IMR-90 (cell line): Measurements from ENCODE around the gene F12. TPM values are rescaled to one million over a fixed set of nuclear protein-coding genes. Genes with fewer than 3 reads are reported as not detected.

Experiments used
- ATAC-seq: fragments of 200-7000 bp; cut with Tn5 transposase; 2 replicates; pipeline ENCODE4 v1.9.1; 2020; ENCODE audit warnings: low read depth, mild to moderate bottlenecking, moderate library complexity
- BruUV-seq: library from RNA; stranded (reverse); fragments of 400-500 nt; replicated peaks from 2 replicates; lab custom pipeline; 2021; lab: Mats Ljungman, UMichigan
- CTCF ChIA-PET: fragments of 300-600 bp; formaldehyde crosslinking; extraction: SDS; loops from one replicate; lab custom pipeline; 2021; ENCODE audit warnings: antibody characterized with exemption; lab: Yijun Ruan, JAX
- POLR2A ChIA-PET: fragments of 300-600 bp; sonication (Branson Sonifier 250); formaldehyde crosslinking; loops from one replicate; lab custom pipeline; 2022; ENCODE audit warnings: antibody characterized with exemption; ENCODE audit not compliant: unreplicated experiment; lab: Charles Lee
- DNase-seq: peaks from one replicate; pipeline ENCODE4 v3.0.0; 2013
- H2AFZ ChIP-seq: replicated peaks from 2 replicates; pipeline ENCODE3; 2013; ENCODE audit warnings: low read length, mild to moderate bottlenecking; ENCODE audit not compliant: poor library complexity
- H2AK5ac ChIP-seq: 2 replicates; pipeline ENCODE4 v1.6.1; 2013; ENCODE audit warnings: low read depth, low read length, inconsistent platforms
- H2AK9ac ChIP-seq: replicated peaks from 2 replicates; pipeline ENCODE3; 2013; ENCODE audit warnings: mild to moderate bottlenecking, low read depth, low read length, moderate library complexity; ENCODE audit not compliant: poor library complexity
- H2BK120ac ChIP-seq: 2 replicates; pipeline ENCODE4 v1.6.1; 2013; ENCODE audit warnings: low read depth, low read length, inconsistent platforms
- H2BK15ac ChIP-seq: 3 replicates; pipeline ENCODE4 v1.6.1; 2013; ENCODE audit warnings: low read depth, low read length, inconsistent platforms
- H2BK20ac ChIP-seq: 2 replicates; pipeline ENCODE4 v1.6.1; 2013; ENCODE audit warnings: low read depth, mild to moderate bottlenecking, inconsistent platforms, low read length, moderate library complexity
- H2BK5ac ChIP-seq: 2 replicates; pipeline ENCODE4 v1.6.1; 2013; ENCODE audit warnings: mild to moderate bottlenecking, low read depth, low read length, inconsistent platforms; ENCODE audit not compliant: poor library complexity, severe bottlenecking
- H3K14ac ChIP-seq: replicated peaks from 2 replicates; pipeline ENCODE4 v1.6.1; 2013; ENCODE audit warnings: low read depth, low read length, inconsistent platforms
- H3K18ac ChIP-seq: 2 replicates; pipeline ENCODE4 v1.6.1; 2013; ENCODE audit warnings: low read depth, low read length, control low read depth
- H3K23ac ChIP-seq: 2 replicates; pipeline ENCODE4 v1.6.1; 2013; ENCODE audit warnings: low read depth, low read length, inconsistent platforms
- H3K27ac ChIP-seq: 2 replicates; pipeline ENCODE4 v1.5.1; 2013; ENCODE audit warnings: mild to moderate bottlenecking, control low read depth, low read length; ENCODE audit not compliant: insufficient read depth
- H3K27me3 ChIP-seq: 2 replicates; pipeline ENCODE4 v1.6.1; 2013; ENCODE audit warnings: low read length; ENCODE audit not compliant: control insufficient read depth, insufficient read depth
- H3K36me3 ChIP-seq: 2 replicates; pipeline ENCODE4 v1.6.1; 2013; ENCODE audit warnings: low read length, mixed read lengths; ENCODE audit not compliant: control insufficient read depth, insufficient read depth
- H3K4ac ChIP-seq: 2 replicates; pipeline ENCODE4 v1.6.1; 2013; ENCODE audit warnings: low read depth, low read length, inconsistent platforms
- H3K4me1 ChIP-seq: 2 replicates; pipeline ENCODE4 v1.6.1; 2013; ENCODE audit warnings: low read length, mixed read lengths; ENCODE audit not compliant: control insufficient read depth, insufficient read depth
- H3K4me2 ChIP-seq: 2 replicates; pipeline ENCODE4 v1.6.1; 2013; ENCODE audit warnings: low read depth, mild to moderate bottlenecking, control low read depth, low read length, moderate library complexity
- H3K4me3 ChIP-seq: 2 replicates; pipeline ENCODE4 v1.5.1; 2013; ENCODE audit warnings: low read depth, mild to moderate bottlenecking, control low read depth, low read length, moderate library complexity; ENCODE audit not compliant: insufficient read depth
- H3K56ac ChIP-seq: 2 replicates; pipeline ENCODE4 v1.6.1; 2013; ENCODE audit warnings: low read length, inconsistent platforms; ENCODE audit not compliant: insufficient read depth; ENCODE audit errors: extremely low read depth
- H3K79me1 ChIP-seq, 2 experiments: 2 replicates each; pipeline ENCODE4 v1.6.1; 2013; ENCODE audit warnings: low read length in 2 of 2, inconsistent platforms in 1 of 2, low read depth in 1 of 2
- H3K9ac ChIP-seq: 2 replicates; pipeline ENCODE4 v1.6.1; 2013; ENCODE audit warnings: low read depth, low read length, control low read depth
- H3K9me1 ChIP-seq: 2 replicates; pipeline ENCODE4 v1.6.1; 2013; ENCODE audit warnings: low read length, inconsistent platforms; ENCODE audit not compliant: insufficient read depth
- H3K9me3 ChIP-seq: 2 replicates; pipeline ENCODE4 v1.6.1; 2013; ENCODE audit warnings: low read length; ENCODE audit not compliant: control insufficient read depth, insufficient read depth
- H4K20me1 ChIP-seq: 2 replicates; pipeline ENCODE4 v1.6.1; 2013; ENCODE audit warnings: low read length, inconsistent platforms; ENCODE audit not compliant: insufficient read depth
- H4K5ac ChIP-seq: 2 replicates; pipeline ENCODE4 v1.6.1; 2013; ENCODE audit warnings: mild to moderate bottlenecking, low read depth, low read length, control low read depth
- H4K8ac ChIP-seq, 2 experiments: 2 replicates each; pipeline ENCODE4 v1.6.1; 2013; ENCODE audit warnings: low read depth in 2 of 2, low read length in 2 of 2, control low read depth in 1 of 2, inconsistent platforms in 1 of 2
- H4K91ac ChIP-seq: 2 replicates; pipeline ENCODE4 v1.6.1; 2013; ENCODE audit warnings: low read depth, low read length, inconsistent platforms; ENCODE audit not compliant: insufficient read depth
- MAZ ChIP-seq: IDR thresholded peaks from 2 replicates; pipeline ENCODE4 v1.6.1; 2012; ENCODE audit warnings: low read depth, mild to moderate bottlenecking, low read length, improper control_type of control experiment, moderate library complexity, borderline replicate concordance
- MXI1 ChIP-seq: IDR thresholded peaks from 2 replicates; pipeline ENCODE4 v1.6.1; 2012; ENCODE audit warnings: low read depth, mild to moderate bottlenecking, low read length, moderate library complexity, borderline replicate concordance
- POLR2A ChIP-seq: IDR thresholded peaks from 2 replicates; pipeline ENCODE4 v1.6.1; 2012; ENCODE audit warnings: mild to moderate bottlenecking, low read depth, low read length
- WGBS, 2 experiments: methylation state at CpG; one replicate each; pipeline versions ENCODE4 v1.1.5 to v1.1.7; 2013; ENCODE audit warnings: missing lambda C conversion rate in 2 of 2; ENCODE audit not compliant: insufficient read length in 1 of 2; ENCODE audit errors: extremely low coverage in 2 of 2; 5-methylcytosine and 5-hydroxymethylcytosine counted together
- dilution Hi-C: fragments of 300-500 bp; cut with HindIII; formaldehyde crosslinking; loops from one replicate; pipeline ENCODE4 v1.14.3; 2018; ENCODE audit warnings: low sequenced_read_pairs; ENCODE audit not compliant: unreplicated experiment
- in situ Hi-C: fragments of 300-500 bp; cut with MboI; formaldehyde crosslinking; loops from 3 replicates; pipeline ENCODE4 v1.14.3; 2019; ENCODE audit warnings: low sequenced_read_pairs, inconsistent platforms, mixed read lengths
- intact Hi-C: fragments of 100-400 bp; cut with micrococcal nuclease; formaldehyde crosslinking; loops from 2 replicates; pipeline ENCODE4 v1.10.0; 2022
- polyA plus RNA-seq, 3 experiments: library from polyadenylated mRNA; depleted of rRNA; stranded (reverse); fragments of >200 nt; gene quantifications; 2 replicates each; pipeline ENCODE4 v1.2.3, GENCODE V29; 2012; ENCODE audit warnings: low replicate concordance in 1 of 3
- total RNA-seq: library from RNA; depleted of rRNA; stranded (reverse); fragments of >200 nt; gene quantifications from 2 replicates; pipeline ENCODE4 v1.2.3, GENCODE V29; 2012

F12 gene
- total and polyA plus RNA-seq, 2 of the 4 experiments (the other 2 are of a cell fraction), result 0.36 to 1.2 TPM

- ChIA-PET POLR2A (no interaction called here), CTCF (interaction anchor here (0.6 kb wide), 2 partner anchors 14 to 20 kb away, joined by 3 read pairs; no protein-coding TSS in a partner anchor)
- H4K5ac ChIP-seq, result no peak within 1 kb of the TSS
- in situ Hi-C loops, result no loop called here
- H2BK15ac ChIP-seq, result no peak within 1 kb of the TSS
- WGBS, 2 experiments, result 27% methylated on average over 3 of the region's 4 CpGs; no CpG with 5 or more reads in 1 of the 2 experiments
- H2BK5ac ChIP-seq, result no peak within 1 kb of the TSS
- peaks cover 37% of the 10 kb centered on the region for H3K27me3 ChIP-seq
- no peak within 1 kb of the TSS for H3K4me3 ChIP-seq
- DNase-seq, result no peak
- H3K36me3 ChIP-seq, result no peaks in the 10 kb centered on the region
- peaks cover 7% of the 10 kb centered on the region for H4K20me1 ChIP-seq
- no peak for ATAC-seq
- no peak within 1 kb of the TSS for H4K8ac ChIP-seq
- no TSS peak for BruUV-seq
- dilution Hi-C loops, result no loop called here
- no peak within 1 kb of the TSS for H2BK120ac ChIP-seq
- H3K9me3 ChIP-seq, result no peaks in the 10 kb centered on the region
- no peak within 1 kb of the TSS for H3K27ac ChIP-seq
- H3K23ac ChIP-seq, result no peak within 1 kb of the TSS
- H2AK5ac ChIP-seq, result no peak within 1 kb of the TSS
- no peak within 1 kb of the TSS for H3K4me2 ChIP-seq
- intact Hi-C loops, result no loop called here
- H2AK9ac ChIP-seq, result no peak within 1 kb of the TSS
- H2BK20ac ChIP-seq, result no peak within 1 kb of the TSS
- peaks cover 13% of the 10 kb centered on the region for H3K4me1 ChIP-seq
- H3K9ac ChIP-seq, result no peak within 1 kb of the TSS
- peaks cover 9% of the 10 kb centered on the region for H3K9me1 ChIP-seq
- no peak within 1 kb of the TSS for H3K18ac ChIP-seq
- TF ChIP-seq MAZ (no peak), MXI1 (no peak), POLR2A (no peak)
- H4K91ac ChIP-seq, result no peak within 1 kb of the TSS
- H3K79me1 ChIP-seq, result no peaks in the 10 kb centered on the region
- H2AFZ ChIP-seq, result no peak within 1 kb of the TSS
- no peak within 1 kb of the TSS for H3K14ac ChIP-seq
- H3K4ac ChIP-seq, result no peak within 1 kb of the TSS
- H3K56ac ChIP-seq, result no peak within 1 kb of the TSS
These were observed 25.2 kb downstream of the F12 start, which contains the start of gene SLC34A1 for GRCh38 chr5:177384134-177384533. Gene SLC34A1, plus strand, starts transcription at chr5:177384434. Its CDS starts 1,308 bp downstream, at chr5:177385742.
